GM19324 (cell line): Measurements from ENCODE around the gene ELF3.
"Not testable (repeated sequence)": the region's sequence is repeated elsewhere in the genome, so short reads cannot be mapped to it uniquely, and the experiment has no call there.

Experiments
- ATAC-seq: cut with Tn5 transposase; IDR thresholded peaks from one replicate; pipeline ENCODE4 v1.9.1; 2021; ENCODE audit warnings: mild to moderate bottlenecking, moderate library complexity; ENCODE audit not compliant: unreplicated experiment, low FRiP score

The ELF3 gene

GRCh38 chr1:202010180-202011015 lies at the start of gene ELF3:
TSS of gene ELF3 (plus strand) at chr1:202010587. CDS start at chr1:202011137, 550 bp downstream.
- peak; percentile 70 for ATAC-seq

DNA sequence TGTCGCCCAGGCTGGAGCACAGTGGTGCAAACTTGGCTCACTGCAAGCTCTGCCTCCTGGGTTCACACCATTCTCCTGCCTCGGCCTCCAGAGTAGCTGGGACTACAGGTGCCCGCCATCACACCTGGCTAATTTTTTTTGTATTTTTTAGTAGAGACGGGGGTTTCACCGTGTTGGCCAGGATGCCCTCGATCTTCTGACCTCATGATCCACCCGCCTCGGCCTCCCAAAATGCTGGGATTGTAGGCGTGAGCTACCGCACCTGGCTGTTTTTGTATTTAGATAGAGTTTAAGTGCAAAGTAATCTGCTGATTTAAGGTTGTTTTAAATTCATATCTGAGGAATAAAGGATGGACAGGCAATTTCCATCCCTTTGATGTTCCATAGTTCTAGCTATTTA lies 48.0 kb upstream of the ELF3 start:
- not testable (repeated sequence) for ATAC-seq

DNA sequence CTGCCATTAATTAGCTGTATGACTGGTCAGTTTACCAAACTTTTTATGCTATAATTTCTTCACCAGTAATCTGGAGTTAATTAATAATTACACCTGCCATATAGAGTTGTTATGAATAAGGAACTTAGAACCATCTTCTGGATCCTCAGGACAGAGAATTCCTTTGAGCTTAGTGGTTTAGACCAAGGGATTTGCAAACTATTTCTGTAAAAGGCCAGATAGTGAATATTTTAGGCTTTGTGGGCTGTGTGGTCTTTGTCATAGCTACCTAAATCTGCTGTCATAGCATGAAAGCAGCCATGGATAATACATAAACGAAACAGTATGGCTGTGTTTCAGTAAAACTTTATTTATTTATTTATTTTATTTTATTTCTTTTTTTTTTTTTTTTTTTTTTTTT lies 46.1 kb upstream of the ELF3 start:
- no peak for ATAC-seq

DNA sequence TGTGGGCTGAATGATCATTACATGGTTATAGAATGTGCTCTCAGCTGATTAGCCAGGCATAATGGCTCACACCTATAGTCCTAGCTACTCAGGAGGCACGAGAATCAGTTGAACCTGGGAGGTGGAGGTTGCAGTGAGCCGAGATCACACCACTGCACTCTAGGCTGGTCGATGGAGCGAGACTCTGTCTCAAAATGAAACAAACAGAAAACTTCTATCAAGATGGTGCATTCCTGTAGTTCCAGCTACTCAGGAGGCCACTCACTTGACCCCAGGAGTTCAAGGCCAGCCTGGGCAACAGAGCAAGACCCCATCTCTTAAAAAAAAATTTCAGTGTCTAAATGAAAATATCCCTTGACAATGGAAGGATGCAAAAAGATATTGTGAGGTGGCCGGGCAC lies 44.2 kb upstream of the ELF3 start:
- no peak for ATAC-seq

DNA sequence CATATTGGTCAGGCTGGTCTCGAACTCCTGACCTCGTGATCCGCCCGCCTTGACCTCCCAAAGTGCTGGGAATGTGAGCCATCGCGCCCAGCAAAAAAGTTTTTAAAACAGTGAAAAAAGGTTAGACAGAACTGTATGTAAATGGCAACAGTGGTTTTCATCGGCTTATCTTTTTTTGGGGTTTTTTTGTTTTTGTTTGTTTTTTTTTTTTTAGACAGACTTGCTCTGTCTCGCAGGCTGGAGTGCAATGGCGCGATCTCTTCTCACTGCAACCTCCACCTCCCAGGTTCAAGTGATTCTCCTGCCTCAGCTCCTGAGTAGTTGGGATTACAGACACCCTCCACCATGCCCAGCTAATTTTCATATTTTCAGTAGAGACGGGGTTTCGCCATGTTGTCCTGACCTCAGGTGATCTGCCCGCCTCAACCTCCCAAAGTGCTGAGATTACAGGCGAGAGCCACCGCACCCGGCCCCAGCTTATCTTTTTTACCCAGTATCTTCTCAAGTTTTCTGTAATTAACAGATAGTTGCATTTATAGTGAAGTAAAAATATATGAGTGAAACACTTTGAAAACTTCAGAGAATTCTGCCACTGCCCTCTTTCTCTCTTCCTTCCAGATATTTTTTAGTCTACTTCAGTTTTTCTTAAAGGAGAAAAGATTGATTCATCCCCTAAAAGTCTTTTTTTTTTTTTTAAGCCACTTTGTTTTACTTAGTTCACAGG lies 42.0 kb upstream of the ELF3 start:
- ATAC-seq, result no peak

DNA sequence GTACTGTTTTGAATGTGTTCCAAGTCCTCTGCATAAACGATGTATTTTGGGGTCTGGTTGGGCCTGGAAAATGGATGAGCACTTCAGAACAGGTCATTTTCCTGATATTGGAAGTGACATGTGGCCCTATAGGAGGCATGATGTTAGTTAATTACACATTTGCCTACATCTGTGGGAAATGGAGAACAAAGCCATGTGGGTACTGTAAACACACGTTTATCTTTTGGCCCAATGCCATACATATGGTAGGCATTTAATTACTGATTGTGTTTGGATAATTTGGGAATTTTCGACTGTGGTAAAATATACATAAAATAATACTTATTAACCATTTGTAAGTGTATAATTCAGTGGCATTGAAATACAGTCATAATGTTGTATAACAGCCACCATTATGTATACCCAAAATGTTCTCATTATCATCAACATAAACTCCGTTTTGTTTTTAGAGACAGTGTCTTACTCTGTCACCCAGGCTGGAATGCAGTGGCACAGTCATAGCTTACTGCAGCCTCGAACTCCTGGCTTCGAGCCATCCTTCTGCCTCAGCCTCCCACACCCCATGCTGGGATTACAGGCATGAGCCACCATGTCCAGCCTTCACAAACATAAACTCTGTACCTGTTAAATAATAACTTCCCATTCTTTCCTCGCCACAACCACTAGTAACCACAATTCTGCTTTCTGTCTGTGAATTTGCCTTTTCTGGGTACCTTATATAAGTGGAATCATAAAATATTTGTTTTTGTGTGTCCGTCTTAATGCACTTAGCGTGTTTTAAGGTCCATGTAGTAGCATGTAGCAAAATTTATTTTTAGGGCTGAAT lies 39.8 kb upstream of the ELF3 start:
- ATAC-seq, result no peak

- no peak for ATAC-seq
Measured at GRCh38 chr1:201982082-201982622, 28.2 kb upstream of the ELF3 start.

DNA sequence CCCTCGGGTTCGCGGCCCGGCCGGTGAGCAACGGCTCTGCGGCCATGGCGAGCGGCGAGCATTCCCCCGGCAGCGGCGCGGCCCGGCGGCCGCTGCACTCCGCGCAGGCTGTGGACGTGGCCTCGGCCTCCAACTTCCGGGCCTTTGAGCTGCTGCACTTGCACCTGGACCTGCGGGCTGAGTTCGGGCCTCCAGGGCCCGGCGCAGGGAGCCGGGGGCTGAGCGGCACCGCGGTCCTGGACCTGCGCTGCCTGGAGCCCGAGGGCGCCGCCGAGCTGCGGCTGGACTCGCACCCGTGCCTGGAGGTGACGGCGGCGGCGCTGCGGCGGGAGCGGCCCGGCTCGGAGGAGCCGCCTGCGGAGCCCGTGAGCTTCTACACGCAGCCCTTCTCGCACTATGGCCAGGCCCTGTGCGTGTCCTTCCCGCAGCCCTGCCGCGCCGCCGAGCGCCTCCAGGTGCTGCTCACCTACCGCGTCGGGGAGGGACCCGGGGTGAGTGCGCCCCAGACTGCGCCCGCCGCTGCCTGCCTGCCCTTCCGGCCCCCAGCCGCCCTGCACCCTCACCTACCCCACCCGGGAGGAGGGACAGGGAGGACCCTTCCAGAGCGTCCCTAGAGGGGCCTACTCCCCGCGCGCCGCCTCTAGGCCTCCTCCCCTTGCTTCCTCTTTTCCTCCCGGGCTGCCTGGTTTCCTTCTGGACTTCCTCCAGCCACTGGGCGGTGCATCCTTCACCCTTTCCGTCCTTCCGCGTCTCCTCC lies 27.6 kb upstream of the ELF3 start, which contains the start of gene RNPEP:
TSS of gene RNPEP (plus strand) at position 26 of the 757 bp plus-strand sequence. CDS start at position 45, 19 bp downstream.
- ATAC-seq, result peak; percentile 77

GRCh38 chr1:201983380-201983805 lies 27.0 kb upstream of the ELF3 start:
- no peak for ATAC-seq

- ATAC-seq, result no peak
Measured at GRCh38 chr1:201984446-201984845, 25.9 kb upstream of the ELF3 start.

GRCh38 chr1:201985355-201985754 lies 25.0 kb upstream of the ELF3 start:
- no peak for ATAC-seq

DNA sequence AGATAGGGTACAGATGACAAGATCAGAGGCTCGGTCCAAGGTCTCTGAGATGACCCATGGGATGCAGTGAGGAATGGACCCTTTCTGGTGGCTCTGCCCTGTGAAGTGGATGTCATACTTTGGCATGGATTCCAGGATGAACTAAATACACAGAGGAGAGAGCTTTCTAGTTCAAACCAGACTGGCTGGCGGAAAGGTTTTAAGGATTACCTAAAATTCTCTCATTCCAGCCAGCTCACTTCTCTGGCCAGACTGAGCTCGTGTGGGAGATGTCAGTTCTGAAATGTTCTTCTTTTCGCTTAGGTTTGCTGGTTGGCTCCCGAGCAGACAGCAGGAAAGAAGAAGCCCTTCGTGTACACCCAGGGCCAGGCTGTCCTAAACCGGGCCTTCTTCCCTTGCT lies 21.8 kb upstream of the ELF3 start:
- no peak for ATAC-seq

- no peak for ATAC-seq
Measured at GRCh38 chr1:201989354-201990128, 20.8 kb upstream of the ELF3 start.

- no peak for ATAC-seq
Measured at GRCh38 chr1:201990427-201990826, 20.0 kb upstream of the ELF3 start.

GRCh38 chr1:201999625-202000238 lies 10.7 kb upstream of the ELF3 start:
- no peak for ATAC-seq

DNA sequence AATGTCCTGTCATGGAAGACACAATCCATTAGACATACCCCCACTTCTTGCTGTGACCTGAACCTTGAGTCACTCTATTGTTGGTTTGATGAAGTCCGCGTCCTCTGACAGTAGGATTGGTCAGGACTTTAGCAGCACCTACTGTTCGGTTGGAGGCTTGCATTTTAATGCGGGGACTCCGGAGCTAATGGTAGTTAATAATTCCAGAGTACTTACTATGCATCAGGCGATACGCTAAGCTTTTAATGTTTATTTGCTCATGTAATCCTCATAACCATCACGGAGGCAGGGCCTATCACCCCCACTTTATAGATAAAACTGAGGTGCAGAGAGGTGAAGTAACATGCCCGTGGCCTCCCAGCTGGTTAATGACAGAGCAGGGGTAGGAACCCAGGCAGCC lies 7.9 kb upstream of the ELF3 start:
- no peak for ATAC-seq

DNA sequence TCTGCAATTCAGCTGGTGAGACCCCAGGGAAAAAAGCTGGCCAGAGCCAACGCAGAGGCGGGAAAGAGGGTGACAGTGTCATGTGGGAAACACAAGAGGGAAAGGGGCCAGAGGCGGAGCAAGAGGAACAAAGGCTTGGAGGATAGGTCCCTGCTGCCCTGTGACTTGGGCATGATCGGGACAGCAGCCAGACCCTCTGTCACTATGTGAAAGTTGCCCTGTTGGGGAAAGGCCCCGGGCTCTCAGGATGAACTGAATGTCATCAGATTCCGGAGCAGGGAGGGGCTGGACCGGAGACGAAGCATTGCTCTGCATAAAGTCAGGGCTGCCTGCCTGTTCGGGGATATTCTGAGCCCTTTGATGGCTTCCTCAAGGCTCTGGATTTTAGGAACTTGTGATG lies 5.7 kb upstream of the ELF3 start:
- ATAC-seq, result no peak

- no peak for ATAC-seq
Measured at GRCh38 chr1:202005958-202006357, 4.4 kb upstream of the ELF3 start.

- ATAC-seq, result no peak
Measured at GRCh38 chr1:202007304-202007703, 3.1 kb upstream of the ELF3 start.
